ENCODE measurements around the gene CCNY.
A peak's percentile ranks its signal among the peaks of the same experiment; 100 is the strongest.

CCNY gene

GRCh38 chr10:35351021-35351420, 14.7 kb downstream of the CCNY start:
- Histone ChIP-seq H3K4me2 (ENCODE audit: low read length) (no peak overlapping the region), H4K20me1 (ENCODE audit: control insufficient read depth, insufficient read depth, low read depth, low read length) (peaks cover 20% of the 10 kb centered on the region; the same call in 1 of the 2 replicates), H3K9me2 (replicated peaks; ENCODE audit: control insufficient read depth, low read length) (no peaks in the 10 kb centered on the region), H3K79me2 (ENCODE audit: control insufficient read depth, low read length) (peaks cover 93% of the 10 kb centered on the region), H3F3A (ENCODE audit: control insufficient read depth, insufficient read depth) (no peaks in the 10 kb centered on the region), H3K4me3 (ENCODE audit: low read length) (no peak overlapping the region), H3K9me3 (ENCODE audit: control insufficient read depth, insufficient read depth, low read length) (no peaks in the 10 kb centered on the region), H3K27me3 (ENCODE audit: control insufficient read depth, low read length) (no peaks in the 10 kb centered on the region), H3K36me3 (ENCODE audit: control insufficient read depth, low read length) (no peaks in the 10 kb centered on the region), H3K27ac (ENCODE audit: low read depth, low read length) (no peak overlapping the region), H3K4me1 (ENCODE audit: control insufficient read depth, low read length) (peaks cover 39% of the 10 kb centered on the region)
- TF ChIP-seq EZH2phosphoT487 (IDR thresholded peaks at IDR 0.05; ENCODE audit: borderline replicate concordance, low read length): no peak
- no peak for TF ChIP-seq CTCF (IDR thresholded peaks at IDR 0.05; ENCODE audit: low read depth, low read length, poor library complexity, severe bottlenecking)

- no peaks in the 10 kb centered on the region for H3K27me3 ChIP-seq (ENCODE audit: control insufficient read depth, low read length)
- peaks cover 91% of the 10 kb centered on the region for H3K79me2 ChIP-seq (ENCODE audit: control insufficient read depth, low read length)
- no peaks in the 10 kb centered on the region for H3K9me3 ChIP-seq (ENCODE audit: control insufficient read depth, insufficient read depth, low read length)
- peaks cover 21% of the 10 kb centered on the region; the same call in 1 of the 2 replicates for H4K20me1 ChIP-seq (ENCODE audit: control insufficient read depth, insufficient read depth, low read depth, low read length)
- 0 out of 2 replicates have a peak overlapping the region, but pooled peaks have one; percentile 16 for H3K4me2 ChIP-seq (ENCODE audit: low read length)
- peaks cover 36% of the 10 kb centered on the region for H3K4me1 ChIP-seq (ENCODE audit: control insufficient read depth, low read length)
- H3K9me2 ChIP-seq (replicated peaks; ENCODE audit: control insufficient read depth, low read length): no peaks in the 10 kb centered on the region
- no peaks in the 10 kb centered on the region for H3F3A ChIP-seq (ENCODE audit: control insufficient read depth, insufficient read depth)
- TF ChIP-seq EZH2phosphoT487 (IDR thresholded peaks at IDR 0.05; ENCODE audit: borderline replicate concordance, low read length) (no peak), CTCF (IDR thresholded peaks at IDR 0.05; ENCODE audit: low read depth, low read length, poor library complexity, severe bottlenecking) (no peak)
- no peak overlapping the region for H3K27ac ChIP-seq (ENCODE audit: low read depth, low read length)
- no peaks in the 10 kb centered on the region for H3K36me3 ChIP-seq (ENCODE audit: control insufficient read depth, low read length)
- no peak overlapping the region for H3K4me3 ChIP-seq (ENCODE audit: low read length)
Measured at GRCh38 chr10:35352097-35352496, 15.8 kb downstream of the CCNY start.

GRCh38 chr10:35352512-35352911, 16.2 kb downstream of the CCNY start:
- Histone ChIP-seq H3K9me3 (ENCODE audit: control insufficient read depth, insufficient read depth, low read length) (no peaks in the 10 kb centered on the region), H3K27me3 (ENCODE audit: control insufficient read depth, low read length) (no peaks in the 10 kb centered on the region), H3K36me3 (ENCODE audit: control insufficient read depth, low read length) (no peaks in the 10 kb centered on the region), H3K27ac (ENCODE audit: low read depth, low read length) (no peak overlapping the region), H3K4me2 (ENCODE audit: low read length) (0 out of 2 replicates have a peak overlapping the region, but pooled peaks have one; percentile 16), H3K79me2 (ENCODE audit: control insufficient read depth, low read length) (peaks cover 91% of the 10 kb centered on the region), H3K4me3 (ENCODE audit: low read length) (no peak overlapping the region), H3F3A (ENCODE audit: control insufficient read depth, insufficient read depth) (no peaks in the 10 kb centered on the region), H3K9me2 (replicated peaks; ENCODE audit: control insufficient read depth, low read length) (no peaks in the 10 kb centered on the region), H3K4me1 (ENCODE audit: control insufficient read depth, low read length) (peaks cover 35% of the 10 kb centered on the region), H4K20me1 (ENCODE audit: control insufficient read depth, insufficient read depth, low read depth, low read length) (peaks cover 17% of the 10 kb centered on the region; the same call in 1 of the 2 replicates)
- TF ChIP-seq CTCF (IDR thresholded peaks at IDR 0.05; ENCODE audit: low read depth, low read length, poor library complexity, severe bottlenecking) (no peak), EZH2phosphoT487 (IDR thresholded peaks at IDR 0.05; ENCODE audit: borderline replicate concordance, low read length) (no peak)

All from DOHH2 (cell line).